Esophagus (tissue), 2 donors: ENCODE measurements around the gene TNF. TPM values are rescaled to one million over a fixed set of nuclear protein-coding genes. Genes with fewer than 3 reads are reported as not detected.
A peak's percentile ranks its signal among the peaks of the same experiment; 100 is the strongest.

Source experiments
- H3K27ac ChIP-seq, 2 donors: one replicate each; pipeline ENCODE4 v1.5.1; 2013; ENCODE audit warnings: low read depth in 2 of 2, mild to moderate bottlenecking in 2 of 2, inconsistent platforms in 1 of 2, low read length in 1 of 2, moderate library complexity in 1 of 2
- H3K27me3 ChIP-seq, 2 donors: one replicate each; pipeline ENCODE4 v1.6.1; 2013; ENCODE audit warnings: low read length in 2 of 2, control low read depth in 1 of 2, mild to moderate bottlenecking in 1 of 2; ENCODE audit not compliant: insufficient read depth in 2 of 2, control insufficient read depth in 1 of 2
- H3K36me3 ChIP-seq, 2 donors: one replicate each; pipeline ENCODE4 v1.6.1; 2013; ENCODE audit warnings: low read length in 1 of 2; ENCODE audit not compliant: control insufficient read depth in 2 of 2, insufficient read depth in 2 of 2
- H3K4me1 ChIP-seq, 2 donors: one replicate each; pipeline ENCODE4 v1.6.1; 2013; ENCODE audit warnings: low read length in 1 of 2; ENCODE audit not compliant: control insufficient read depth in 2 of 2, insufficient read depth in 2 of 2
- H3K4me3 ChIP-seq, 2 donors: one replicate each; pipeline ENCODE4 v1.5.1; 2013; ENCODE audit warnings: low read length in 2 of 2, mild to moderate bottlenecking in 2 of 2, low read depth in 1 of 2, moderate library complexity in 1 of 2
- H3K9me3 ChIP-seq, 2 donors: one replicate each; pipeline ENCODE4 v1.6.1; 2013; ENCODE audit warnings: mild to moderate bottlenecking in 2 of 2, low read depth in 1 of 2, low read length in 1 of 2, moderate library complexity in 1 of 2; ENCODE audit not compliant: control insufficient read depth in 2 of 2, insufficient read depth in 1 of 2
- WGBS, 2 donors: extraction: QIAGEN DNeasy Blood & Tissue Kit; methylation state at CpG; one replicate each; pipeline ENCODE4 v1.1.7; 2013; 5-methylcytosine and 5-hydroxymethylcytosine counted together
- polyA plus RNA-seq, 2 donors: library from polyadenylated mRNA; stranded (reverse); fragments of 200-250 nt; gene quantifications; one replicate each; pipeline ENCODE4 v1.2.3, GENCODE V29; 2013
- donor health status: healthy with polysubstance abuse.
- donor health status: Bipolar disorder and iron deficiency.

The TNF gene
- polyA plus RNA-seq, 2 donors, result 0.71 to 2.4 TPM

DNA sequence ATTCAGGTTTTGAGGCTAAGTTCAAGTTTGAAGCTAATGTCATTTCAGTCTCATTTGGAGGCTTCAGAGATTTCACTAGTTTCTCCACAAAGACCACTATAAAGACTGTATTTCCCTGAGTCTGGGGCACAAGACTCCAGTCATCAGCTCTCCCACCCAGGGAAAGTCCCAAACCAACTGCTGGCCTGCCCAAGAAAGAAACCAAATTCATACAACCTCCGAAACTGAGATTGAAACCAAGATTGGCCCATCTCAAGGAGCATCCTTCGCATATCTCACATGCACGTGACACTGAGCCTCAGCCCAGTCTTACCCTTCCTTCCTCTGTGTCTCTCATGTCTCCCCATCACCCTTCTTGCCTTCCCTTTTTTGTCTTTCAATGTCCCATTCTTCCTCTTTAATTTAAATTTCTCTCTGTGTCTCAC lies 6.8 kb upstream of the TNF start:
- H3K36me3 ChIP-seq, result no peaks in the 10 kb centered on the region
- no peak overlapping the region for H3K4me3 ChIP-seq
- H3K27ac ChIP-seq, result no peak overlapping the region
- WGBS, 2 donors, result 53 to 63% methylated on average over 3 of the region's 3 CpGs
- peaks cover 0 to 2% of the 10 kb centered on the region in 2 donors for H3K4me1 ChIP-seq
- H3K27me3 ChIP-seq, result no peaks in the 10 kb centered on the region
- H3K9me3 ChIP-seq, result no peaks in the 10 kb centered on the region

DNA sequence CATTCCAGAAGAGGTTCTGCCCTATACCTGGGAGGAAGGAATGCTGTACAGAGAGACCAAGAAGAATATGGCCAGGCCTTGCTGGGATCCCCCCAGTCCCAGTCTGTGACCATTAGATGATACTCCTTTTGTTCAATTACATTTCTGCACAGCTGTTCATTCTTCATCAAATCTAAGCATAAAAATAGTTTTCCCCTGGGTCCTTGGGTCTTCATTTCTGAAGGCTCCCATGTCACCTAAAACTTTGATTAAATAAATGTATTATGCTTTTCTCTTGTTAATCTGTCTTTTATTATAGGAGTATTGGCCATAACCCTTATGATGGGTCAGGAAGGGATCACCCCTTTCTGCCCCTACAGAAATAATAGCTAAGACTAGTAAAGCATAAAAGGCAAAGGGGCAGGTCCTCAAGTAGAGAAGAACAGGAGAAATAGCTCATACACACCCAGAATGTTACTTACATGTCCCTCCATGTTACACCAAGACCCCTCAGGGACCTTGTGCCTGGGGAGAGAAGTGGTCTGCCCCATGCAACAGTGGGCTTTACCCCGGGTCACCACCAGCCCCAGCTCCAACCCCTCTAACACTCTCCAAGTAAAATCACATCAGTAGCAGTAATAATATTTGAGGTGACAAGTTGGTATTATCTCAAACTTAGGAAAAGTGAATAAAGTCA lies 5.4 kb upstream of the TNF start:
- H3K4me3 ChIP-seq, result no peak overlapping the region
- H3K4me1 ChIP-seq, result peaks cover 0 to 2% of the 10 kb centered on the region in 2 donors
- H3K27ac ChIP-seq, result no peak overlapping the region
- H3K27me3 ChIP-seq, result no peaks in the 10 kb centered on the region
- WGBS, 2 donors, result 82 to 83% methylated on average over 1 of the region's 1 CpG
- H3K36me3 ChIP-seq, result no peaks in the 10 kb centered on the region
- H3K9me3 ChIP-seq, result no peaks in the 10 kb centered on the region

DNA sequence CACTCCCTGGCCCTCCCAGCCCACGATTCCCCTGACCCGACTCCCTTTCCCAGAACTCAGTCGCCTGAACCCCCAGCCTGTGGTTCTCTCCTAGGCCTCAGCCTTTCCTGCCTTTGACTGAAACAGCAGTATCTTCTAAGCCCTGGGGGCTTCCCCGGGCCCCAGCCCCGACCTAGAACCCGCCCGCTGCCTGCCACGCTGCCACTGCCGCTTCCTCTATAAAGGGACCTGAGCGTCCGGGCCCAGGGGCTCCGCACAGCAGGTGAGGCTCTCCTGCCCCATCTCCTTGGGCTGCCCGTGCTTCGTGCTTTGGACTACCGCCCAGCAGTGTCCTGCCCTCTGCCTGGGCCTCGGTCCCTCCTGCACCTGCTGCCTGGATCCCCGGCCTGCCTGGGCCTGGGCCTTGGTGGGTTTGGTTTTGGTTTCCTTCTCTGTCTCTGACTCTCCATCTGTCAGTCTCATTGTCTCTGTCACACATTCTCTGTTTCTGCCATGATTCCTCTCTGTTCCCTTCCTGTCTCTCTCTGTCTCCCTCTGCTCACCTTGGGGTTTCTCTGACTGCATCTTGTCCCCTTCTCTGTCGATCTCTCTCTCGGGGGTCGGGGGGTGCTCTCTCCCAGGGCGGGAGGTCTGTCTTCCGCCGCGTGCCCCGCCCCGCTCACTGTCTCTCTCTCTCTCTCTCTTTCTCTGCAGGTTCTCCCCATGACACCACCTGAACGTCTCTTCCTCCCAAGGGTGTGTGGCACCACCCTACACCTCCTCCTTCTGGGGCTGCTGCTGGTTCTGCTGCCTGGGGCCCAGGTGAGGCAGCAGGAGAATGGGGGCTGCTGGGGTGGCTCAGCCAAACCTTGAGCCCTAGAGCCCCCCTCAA lies 3.1 kb upstream of the TNF start, which contains the start of gene LTA:
LTA (plus strand) TSS at position 249 of the 871 bp plus-strand sequence; CDS start at position 703, 454 bp downstream.
- H3K4me1 ChIP-seq, result peaks cover 0 to 2% of the 10 kb centered on the region in 2 donors
- peak within 1 kb of the TSS; percentile 18 to 63 for H3K27ac ChIP-seq
- WGBS, 2 donors, result 74 to 76% methylated on average over 27 of the region's 27 CpGs
- H3K4me3 ChIP-seq, result peak within 1 kb of the TSS in 1 of 2 donors; percentile 28
- H3K36me3 ChIP-seq, result no peaks in the 10 kb centered on the region
- no peaks in the 10 kb centered on the region for H3K27me3 ChIP-seq
- H3K9me3 ChIP-seq, result no peaks in the 10 kb centered on the region

DNA sequence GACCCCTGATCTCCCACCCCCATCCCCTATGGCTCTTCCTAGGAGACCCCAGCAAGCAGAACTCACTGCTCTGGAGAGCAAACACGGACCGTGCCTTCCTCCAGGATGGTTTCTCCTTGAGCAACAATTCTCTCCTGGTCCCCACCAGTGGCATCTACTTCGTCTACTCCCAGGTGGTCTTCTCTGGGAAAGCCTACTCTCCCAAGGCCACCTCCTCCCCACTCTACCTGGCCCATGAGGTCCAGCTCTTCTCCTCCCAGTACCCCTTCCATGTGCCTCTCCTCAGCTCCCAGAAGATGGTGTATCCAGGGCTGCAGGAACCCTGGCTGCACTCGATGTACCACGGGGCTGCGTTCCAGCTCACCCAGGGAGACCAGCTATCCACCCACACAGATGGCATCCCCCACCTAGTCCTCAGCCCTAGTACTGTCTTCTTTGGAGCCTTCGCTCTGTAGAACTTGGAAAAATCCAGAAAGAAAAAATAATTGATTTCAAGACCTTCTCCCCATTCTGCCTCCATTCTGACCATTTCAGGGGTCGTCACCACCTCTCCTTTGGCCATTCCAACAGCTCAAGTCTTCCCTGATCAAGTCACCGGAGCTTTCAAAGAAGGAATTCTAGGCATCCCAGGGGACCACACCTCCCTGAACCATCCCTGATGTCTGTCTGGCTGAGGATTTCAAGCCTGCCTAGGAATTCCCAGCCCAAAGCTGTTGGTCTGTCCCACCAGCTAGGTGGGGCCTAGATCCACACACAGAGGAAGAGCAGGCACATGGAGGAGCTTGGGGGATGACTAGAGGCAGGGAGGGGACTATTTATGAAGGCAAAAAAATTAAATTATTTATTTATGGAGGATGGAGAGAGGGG lies 1.9 kb upstream of the TNF start:
- WGBS, 2 donors, result 89 to 91% methylated on average over 9 of the region's 9 CpGs
- H3K4me3 ChIP-seq, result no peak overlapping the region
- no peaks in the 10 kb centered on the region for H3K9me3 ChIP-seq
- H3K27me3 ChIP-seq, result no peaks in the 10 kb centered on the region
- no peaks in the 10 kb centered on the region for H3K4me1 ChIP-seq
- peak overlapping the region in 1 of 2 donors; percentile 24 for H3K27ac ChIP-seq
- no peaks in the 10 kb centered on the region for H3K36me3 ChIP-seq

DNA sequence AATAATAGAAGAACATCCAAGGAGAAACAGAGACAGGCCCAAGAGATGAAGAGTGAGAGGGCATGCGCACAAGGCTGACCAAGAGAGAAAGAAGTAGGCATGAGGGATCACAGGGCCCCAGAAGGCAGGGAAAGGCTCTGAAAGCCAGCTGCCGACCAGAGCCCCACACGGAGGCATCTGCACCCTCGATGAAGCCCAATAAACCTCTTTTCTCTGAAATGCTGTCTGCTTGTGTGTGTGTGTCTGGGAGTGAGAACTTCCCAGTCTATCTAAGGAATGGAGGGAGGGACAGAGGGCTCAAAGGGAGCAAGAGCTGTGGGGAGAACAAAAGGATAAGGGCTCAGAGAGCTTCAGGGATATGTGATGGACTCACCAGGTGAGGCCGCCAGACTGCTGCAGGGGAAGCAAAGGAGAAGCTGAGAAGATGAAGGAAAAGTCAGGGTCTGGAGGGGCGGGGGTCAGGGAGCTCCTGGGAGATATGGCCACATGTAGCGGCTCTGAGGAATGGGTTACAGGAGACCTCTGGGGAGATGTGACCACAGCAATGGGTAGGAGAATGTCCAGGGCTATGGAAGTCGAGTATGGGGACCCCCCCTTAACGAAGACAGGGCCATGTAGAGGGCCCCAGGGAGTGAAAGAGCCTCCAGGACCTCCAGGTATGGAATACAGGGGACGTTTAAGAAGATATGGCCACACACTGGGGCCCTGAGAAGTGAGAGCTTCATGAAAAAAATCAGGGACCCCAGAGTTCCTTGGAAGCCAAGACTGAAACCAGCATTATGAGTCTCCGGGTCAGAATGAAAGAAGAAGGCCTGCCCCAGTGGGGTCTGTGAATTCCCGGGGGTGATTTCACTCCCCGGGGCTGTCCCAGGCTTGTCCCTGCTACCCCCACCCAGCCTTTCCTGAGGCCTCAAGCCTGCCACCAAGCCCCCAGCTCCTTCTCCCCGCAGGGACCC lies 981 bp upstream of the TNF start:
- Histone ChIP-seq H3K4me3 (no peak overlapping the region), H3K9me3 (no peaks in the 10 kb centered on the region), H3K27me3 (no peaks in the 10 kb centered on the region), H3K27ac (no peak overlapping the region), H3K4me1 (no peaks in the 10 kb centered on the region), H3K36me3 (no peaks in the 10 kb centered on the region)
- WGBS, 2 donors, result 77 to 82% methylated on average over 14 of the region's 14 CpGs

DNA sequence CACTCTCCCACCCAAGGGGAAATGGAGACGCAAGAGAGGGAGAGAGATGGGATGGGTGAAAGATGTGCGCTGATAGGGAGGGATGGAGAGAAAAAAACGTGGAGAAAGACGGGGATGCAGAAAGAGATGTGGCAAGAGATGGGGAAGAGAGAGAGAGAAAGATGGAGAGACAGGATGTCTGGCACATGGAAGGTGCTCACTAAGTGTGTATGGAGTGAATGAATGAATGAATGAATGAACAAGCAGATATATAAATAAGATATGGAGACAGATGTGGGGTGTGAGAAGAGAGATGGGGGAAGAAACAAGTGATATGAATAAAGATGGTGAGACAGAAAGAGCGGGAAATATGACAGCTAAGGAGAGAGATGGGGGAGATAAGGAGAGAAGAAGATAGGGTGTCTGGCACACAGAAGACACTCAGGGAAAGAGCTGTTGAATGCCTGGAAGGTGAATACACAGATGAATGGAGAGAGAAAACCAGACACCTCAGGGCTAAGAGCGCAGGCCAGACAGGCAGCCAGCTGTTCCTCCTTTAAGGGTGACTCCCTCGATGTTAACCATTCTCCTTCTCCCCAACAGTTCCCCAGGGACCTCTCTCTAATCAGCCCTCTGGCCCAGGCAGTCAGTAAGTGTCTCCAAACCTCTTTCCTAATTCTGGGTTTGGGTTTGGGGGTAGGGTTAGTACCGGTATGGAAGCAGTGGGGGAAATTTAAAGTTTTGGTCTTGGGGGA lies 754 bp downstream of the TNF start:
- peak overlapping the region; percentile 13 to 52 for H3K27ac ChIP-seq
- peaks cover 0 to 2% of the 10 kb centered on the region in 2 donors for H3K4me1 ChIP-seq
- H3K9me3 ChIP-seq, result no peaks in the 10 kb centered on the region
- H3K4me3 ChIP-seq, result peak overlapping the region; percentile 21 to 35
- H3K36me3 ChIP-seq, result no peaks in the 10 kb centered on the region
- WGBS, 2 donors, result 70 to 75% methylated on average over 8 of the region's 8 CpGs
- H3K27me3 ChIP-seq, result no peaks in the 10 kb centered on the region

DNA sequence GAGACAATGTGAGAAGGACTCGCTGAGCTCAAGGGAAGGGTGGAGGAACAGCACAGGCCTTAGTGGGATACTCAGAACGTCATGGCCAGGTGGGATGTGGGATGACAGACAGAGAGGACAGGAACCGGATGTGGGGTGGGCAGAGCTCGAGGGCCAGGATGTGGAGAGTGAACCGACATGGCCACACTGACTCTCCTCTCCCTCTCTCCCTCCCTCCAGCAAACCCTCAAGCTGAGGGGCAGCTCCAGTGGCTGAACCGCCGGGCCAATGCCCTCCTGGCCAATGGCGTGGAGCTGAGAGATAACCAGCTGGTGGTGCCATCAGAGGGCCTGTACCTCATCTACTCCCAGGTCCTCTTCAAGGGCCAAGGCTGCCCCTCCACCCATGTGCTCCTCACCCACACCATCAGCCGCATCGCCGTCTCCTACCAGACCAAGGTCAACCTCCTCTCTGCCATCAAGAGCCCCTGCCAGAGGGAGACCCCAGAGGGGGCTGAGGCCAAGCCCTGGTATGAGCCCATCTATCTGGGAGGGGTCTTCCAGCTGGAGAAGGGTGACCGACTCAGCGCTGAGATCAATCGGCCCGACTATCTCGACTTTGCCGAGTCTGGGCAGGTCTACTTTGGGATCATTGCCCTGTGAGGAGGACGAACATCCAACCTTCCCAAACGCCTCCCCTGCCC lies 1.7 kb downstream of the TNF start:
- Histone ChIP-seq H3K4me3 (peak overlapping the region in 1 of 2 donors; percentile 10), H3K27ac (peak overlapping the region in 1 of 2 donors; percentile 19), H3K9me3 (no peaks in the 10 kb centered on the region), H3K36me3 (no peaks in the 10 kb centered on the region), H3K4me1 (peaks cover 0 to 6% of the 10 kb centered on the region in 2 donors), H3K27me3 (no peaks in the 10 kb centered on the region)
- WGBS, 2 donors, result 73 to 79% methylated on average over 19 of the region's 19 CpGs

DNA sequence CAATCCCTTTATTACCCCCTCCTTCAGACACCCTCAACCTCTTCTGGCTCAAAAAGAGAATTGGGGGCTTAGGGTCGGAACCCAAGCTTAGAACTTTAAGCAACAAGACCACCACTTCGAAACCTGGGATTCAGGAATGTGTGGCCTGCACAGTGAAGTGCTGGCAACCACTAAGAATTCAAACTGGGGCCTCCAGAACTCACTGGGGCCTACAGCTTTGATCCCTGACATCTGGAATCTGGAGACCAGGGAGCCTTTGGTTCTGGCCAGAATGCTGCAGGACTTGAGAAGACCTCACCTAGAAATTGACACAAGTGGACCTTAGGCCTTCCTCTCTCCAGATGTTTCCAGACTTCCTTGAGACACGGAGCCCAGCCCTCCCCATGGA lies 2.2 kb downstream of the TNF start:
- Histone ChIP-seq H3K27me3 (no peaks in the 10 kb centered on the region), H3K9me3 (no peaks in the 10 kb centered on the region), H3K36me3 (no peaks in the 10 kb centered on the region), H3K27ac (no peak overlapping the region), H3K4me3 (no peak overlapping the region), H3K4me1 (peaks cover 0 to 6% of the 10 kb centered on the region in 2 donors)
- WGBS, 2 donors, result 83 to 85% methylated on average over 3 of the region's 3 CpGs
